ENCODE results near the gene RUNX2.

RUNX2 gene

GRCh38 chr6:45679631-45680030 is 351.5 kb downstream of the RUNX2 start:
- TF ChIP-seq CTCF (IDR thresholded peaks at IDR 0.05; ENCODE audit: insufficient read depth, low read length, poor library complexity, severe bottlenecking), result no peak
- H3K4me3 ChIP-seq (replicated peaks; ENCODE audit: low read depth, low read length), result no peak overlapping the region
- H3K36me3 ChIP-seq (ENCODE audit: control insufficient read depth, insufficient read depth, low read length), result no peaks in the 10 kb centered on the region
- no peak for DNase-seq (ENCODE audit: extremely low read depth, insufficient read length)
- H3K27me3 ChIP-seq (replicated peaks; ENCODE audit: control insufficient read depth, insufficient read depth, low read length), result no peaks in the 10 kb centered on the region

GRCh38 chr6:45681860-45682511 is 353.9 kb downstream of the RUNX2 start:
- TF ChIP-seq CTCF (IDR thresholded peaks at IDR 0.05; ENCODE audit: insufficient read depth, low read length, poor library complexity, severe bottlenecking), result no peak
- Histone ChIP-seq H3K36me3 (ENCODE audit: control insufficient read depth, insufficient read depth, low read length) (no peaks in the 10 kb centered on the region), H3K4me3 (replicated peaks; ENCODE audit: low read depth, low read length) (no peak overlapping the region), H3K27me3 (replicated peaks; ENCODE audit: control insufficient read depth, insufficient read depth, low read length) (no peaks in the 10 kb centered on the region; the same call in none of the 2 replicates)
- DNase-seq (ENCODE audit: extremely low read depth, insufficient read length), result peak; percentile 81

GRCh38 chr6:45684476-45684875 is 356.3 kb downstream of the RUNX2 start:
- no peak for TF ChIP-seq CTCF (IDR thresholded peaks at IDR 0.05; ENCODE audit: insufficient read depth, low read length, poor library complexity, severe bottlenecking)
- no peak overlapping the region for H3K4me3 ChIP-seq (replicated peaks; ENCODE audit: low read depth, low read length)
- DNase-seq (ENCODE audit: extremely low read depth, insufficient read length), result no peak
- no peaks in the 10 kb centered on the region for H3K36me3 ChIP-seq (ENCODE audit: control insufficient read depth, insufficient read depth, low read length)
- no peaks in the 10 kb centered on the region; the same call in none of the 2 replicates for H3K27me3 ChIP-seq (replicated peaks; ENCODE audit: control insufficient read depth, insufficient read depth, low read length)

GRCh38 chr6:45685076-45685475 is 356.9 kb downstream of the RUNX2 start:
- no peak for DNase-seq (ENCODE audit: extremely low read depth, insufficient read length)
- H3K27me3 ChIP-seq (replicated peaks; ENCODE audit: control insufficient read depth, insufficient read depth, low read length), result no peaks in the 10 kb centered on the region; the same call in none of the 2 replicates
- TF ChIP-seq CTCF (IDR thresholded peaks at IDR 0.05; ENCODE audit: insufficient read depth, low read length, poor library complexity, severe bottlenecking), result no peak

GRCh38 chr6:45686841-45687569 is 358.9 kb downstream of the RUNX2 start:
- no peak for TF ChIP-seq CTCF (IDR thresholded peaks at IDR 0.05; ENCODE audit: insufficient read depth, low read length, poor library complexity, severe bottlenecking)
- Histone ChIP-seq H3K27me3 (replicated peaks; ENCODE audit: control insufficient read depth, insufficient read depth, low read length) (no peaks in the 10 kb centered on the region; the same call in none of the 2 replicates), H3K36me3 (ENCODE audit: control insufficient read depth, insufficient read depth, low read length) (no peaks in the 10 kb centered on the region), H3K4me3 (replicated peaks; ENCODE audit: low read depth, low read length) (no peak overlapping the region)
- no peak for DNase-seq (ENCODE audit: extremely low read depth, insufficient read length)

More at GRCh38 chr6:45685076-45685475, 356.9 kb downstream of the RUNX2 start:
- Histone ChIP-seq H3K4me3 (replicated peaks; ENCODE audit: low read depth, low read length) (no peak overlapping the region), H3K36me3 (ENCODE audit: control insufficient read depth, insufficient read depth, low read length) (no peaks in the 10 kb centered on the region)
